Pancreas (tissue), 10 donors: Measurements from ENCODE around the gene SCYL3. TPM values are rescaled to one million over a fixed set of nuclear protein-coding genes. Genes with fewer than 3 reads are reported as not detected.
"Not testable (repeated sequence)": the region's sequence is repeated elsewhere in the genome, so short reads cannot be mapped to it uniquely, and the experiment has no call there.

Source experiments
- ATAC-seq, 4 donors: fragments of 200-7000 bp; cut with Tn5 transposase; one replicate each; pipeline versions ENCODE4 v1.8.0 to v1.9.1; 2020; ENCODE audit warnings: mild to moderate bottlenecking in 4 of 4, moderate library complexity in 4 of 4
- DNase-seq, 6 donors: peaks; one replicate each; pipeline ENCODE4 v3.0.0-alpha.2; 2020
- FAIRE-seq: peaks from 2 replicates; lab custom pipeline; 2012; peaks lifted over from hg19 to GRCh38; lab: Jason Lieb, UNC
- H3K27ac ChIP-seq, 4 donors: fragments of 200-600 bp; sonication (generic); 1 replicate in 3 of 4; 2 replicates in 1 of 4; pipeline versions ENCODE4 v1.5.0 to v1.8.0; 2020
- H3K27me3 ChIP-seq, 4 donors: fragments of 200-600 bp; one replicate each; pipeline ENCODE4 v1.8.0; 2021
- H3K36me3 ChIP-seq, 3 donors: fragments of 200-600 bp; sonication (generic) in 1 of 3; one replicate each; pipeline versions ENCODE4 v1.5.0 to v1.8.0; 2020 to 2021
- H3K4me1 ChIP-seq, 3 donors: fragments of 200-600 bp; one replicate each; pipeline ENCODE4 v1.8.0; 2021
- H3K4me3 ChIP-seq, 4 donors: fragments of 200-600 bp; sonication (generic) in 2 of 4; one replicate each; pipeline versions ENCODE4 v1.5.0 to v1.8.0; 2020 to 2021
- H3K9me3 ChIP-seq, 4 donors: fragments of 200-600 bp; one replicate each; pipeline ENCODE4 v1.8.0; 2021
- CTCF ChIP-seq, 4 donors: fragments of 200-600 bp; sonication (generic) in 3 of 4; IDR thresholded peaks; one replicate each; pipeline versions ENCODE4 v1.5.0 to v1.8.0; 2021; ENCODE audit warnings: antibody characterized with exemption in 4 of 4
- WGBS, 2 donors: extraction: QIAGEN DNeasy Blood & Tissue Kit; methylation state at CpG; one replicate each; pipeline ENCODE4 v1.1.7; 2013; 5-methylcytosine and 5-hydroxymethylcytosine counted together
- intact Hi-C, 3 donors: fragments of 100-400 bp; cut with DNase I; formaldehyde crosslinking; loops; one replicate each; pipeline versions ENCODE4 v1.11.1 to v1.14.2; 2022
- polyA plus RNA-seq, 2 donors: library from polyadenylated mRNA; stranded (reverse); fragments of 200-250 nt; gene quantifications; one replicate each; pipeline ENCODE4 v1.2.3, GENCODE V29; 2013
- total RNA-seq, 6 donors: library from RNA; stranded (reverse); fragmentation: NEBNext Ultra II Directional in 4 of 6; extraction: Animal tissue kit (Norgen Biotek cat#: 25700) in 4 of 6; gene quantifications; one replicate each; pipeline versions ENCODE4 v1.2.1 to v1.2.4, GENCODE V29; 2021 to 2023
- donor health status: healthy with polysubstance abuse.
- donor health status: DM: no; HTN: no; CAD: no; lungs with moderate emphysema.
- donor health status: DM: no; HTN: no; CAD: no.
- donor health status: control.
- donor health status: control.
- donor health status: Bipolar disorder and iron deficiency.
- donor health status: DM: yes; HTN: yes; CAD: no.
- donor health status: DM: no; HTN: no; CAD: no.
- donor health status: DM: no; HTN: no; CAD: no.
- donor health status: DM: yes; HTN: yes; CAD: no.

SCYL3 gene
- total and polyA plus RNA-seq, 8 donors, result 2.9 to 9.0 (median 5.2) TPM

GRCh38 chr1:169924063-169924462, 30.4 kb upstream of the SCYL3 start:
- DNase-seq, result no peak
- no peak overlapping the region for H3K27ac ChIP-seq
- ATAC-seq, result no peak
- TF ChIP-seq CTCF (IDR thresholded peaks at IDR 0.05), result no peak
- intact Hi-C loops, result no loop called here
- no peaks in the 10 kb centered on the region for H3K4me1 ChIP-seq
- H3K4me3 ChIP-seq, result no peak overlapping the region
- H3K9me3 ChIP-seq, result no peaks in the 10 kb centered on the region
- WGBS, 2 donors, result 63 to 88% methylated on average over 2 of the region's 2 CpGs
- no peaks in the 10 kb centered on the region for H3K27me3 ChIP-seq
- FAIRE-seq, result no peak
- H3K36me3 ChIP-seq, result no peaks in the 10 kb centered on the region

DNA sequence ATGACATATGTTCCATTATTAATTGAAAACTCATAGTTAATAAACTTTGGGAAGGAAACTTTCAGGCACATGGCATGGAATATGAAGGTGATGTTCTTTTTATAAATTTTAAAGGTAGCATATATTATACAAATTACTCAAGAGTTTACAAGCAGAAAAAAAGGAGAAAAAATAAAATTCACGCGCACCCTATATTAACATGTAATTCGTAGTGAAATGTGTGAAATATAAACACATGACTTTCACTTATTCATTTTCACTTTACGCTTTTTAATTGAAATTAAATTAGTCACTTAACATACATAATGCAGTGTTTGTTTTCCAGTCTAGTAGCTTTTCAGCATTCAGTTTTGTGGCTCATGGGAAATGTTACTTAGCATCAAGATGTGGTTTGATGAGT, 27.4 kb upstream of the SCYL3 start:
- no peak for ATAC-seq
- H3K36me3 ChIP-seq, result no peaks in the 10 kb centered on the region
- no peak overlapping the region for H3K27ac ChIP-seq
- H3K4me1 ChIP-seq, result no peaks in the 10 kb centered on the region
- no peak for TF ChIP-seq CTCF (IDR thresholded peaks at IDR 0.05)
- no peak for FAIRE-seq
- 96 to 97% methylated on average over 4 of the region's 4 CpGs for WGBS, 2 donors
- H3K9me3 ChIP-seq, result no peaks in the 10 kb centered on the region
- intact Hi-C loops, result no loop called here
- no peak overlapping the region for H3K4me3 ChIP-seq
- no peak for DNase-seq
- no peaks in the 10 kb centered on the region for H3K27me3 ChIP-seq

DNA sequence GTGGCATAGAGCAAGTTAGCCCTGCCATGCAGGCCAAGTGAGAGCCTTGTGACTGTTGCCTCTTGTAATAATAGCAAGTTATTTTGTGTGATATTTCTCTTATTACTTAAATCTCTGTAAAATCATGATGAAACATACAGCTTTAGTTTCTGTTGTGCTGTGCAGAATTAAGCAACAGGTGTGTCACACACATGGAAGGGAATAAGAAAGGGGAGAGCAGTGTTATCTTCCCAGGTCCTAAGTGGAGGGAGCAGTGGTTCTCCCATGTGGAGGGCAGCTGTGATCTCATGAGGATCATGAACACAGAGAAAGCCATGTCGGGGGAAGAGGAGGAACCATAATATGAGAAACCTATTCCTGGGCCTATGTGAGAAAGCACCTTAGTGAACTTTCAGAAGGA, 25.2 kb upstream of the SCYL3 start:
- FAIRE-seq (no peak), DNase-seq (no peak), ATAC-seq (no peak)
- no peaks in the 10 kb centered on the region for H3K36me3 ChIP-seq
- H3K9me3 ChIP-seq, result no peaks in the 10 kb centered on the region
- no peaks in the 10 kb centered on the region for H3K27me3 ChIP-seq
- no peaks in the 10 kb centered on the region for H3K4me1 ChIP-seq
- H3K4me3 ChIP-seq, result no peak overlapping the region
- WGBS, 2 donors, result 93 to 94% methylated on average over 1 of the region's 1 CpG
- no peak for TF ChIP-seq CTCF (IDR thresholded peaks at IDR 0.05)
- no peak overlapping the region for H3K27ac ChIP-seq
- intact Hi-C loops, result no loop called here

DNA sequence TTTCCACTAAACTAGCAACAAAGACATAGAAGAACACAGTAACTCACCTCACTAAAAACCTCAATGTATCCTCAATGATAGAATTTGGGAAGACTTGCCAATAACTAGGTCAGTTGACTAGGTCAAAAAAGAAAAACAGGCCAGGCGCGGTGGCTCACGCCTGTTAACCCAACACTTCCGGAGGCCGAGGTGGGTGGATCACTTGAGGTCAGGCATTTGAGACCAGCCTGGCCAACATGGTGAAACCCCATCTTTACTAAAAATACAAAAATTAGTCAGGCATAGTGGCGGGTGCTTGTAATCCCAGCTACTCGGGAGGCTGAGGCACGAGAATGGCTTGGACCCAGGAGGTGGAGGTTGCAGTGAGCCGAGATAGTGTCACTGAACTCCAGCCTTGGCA, 24.5 kb upstream of the SCYL3 start:
- H3K27me3 ChIP-seq, ATAC-seq, H3K27ac ChIP-seq, H3K36me3 ChIP-seq, H3K4me1 ChIP-seq, intact Hi-C loops, H3K4me3 ChIP-seq, FAIRE-seq, H3K9me3 ChIP-seq, DNase-seq: not testable (repeated sequence)
- 92 to 96% methylated on average over 9 of the region's 9 CpGs for WGBS, 2 donors

DNA sequence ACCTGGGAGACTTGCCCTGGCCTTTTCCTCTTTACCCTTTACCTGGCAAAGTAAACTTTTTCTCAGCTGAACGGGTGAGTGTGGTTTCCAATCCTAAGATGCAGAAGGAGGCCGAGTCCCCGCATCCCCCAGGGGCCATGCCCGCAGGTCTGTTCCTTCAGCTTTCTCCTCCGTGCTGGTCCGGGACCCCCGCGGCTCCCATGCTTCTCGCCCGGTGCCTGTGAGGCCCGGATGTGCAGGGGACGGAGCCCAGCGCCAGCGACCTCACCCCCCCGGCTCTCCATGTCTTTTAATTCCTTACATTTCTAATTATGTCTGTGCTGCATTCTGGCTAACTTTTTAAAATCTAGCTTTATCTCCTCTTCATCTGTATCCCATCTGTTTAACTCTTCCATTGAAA, 21.5 kb upstream of the SCYL3 start:
- FAIRE-seq (no peak), ATAC-seq (no peak)
- no peak overlapping the region for H3K4me3 ChIP-seq

More for the DNA sequence above, 21.5 kb upstream of the SCYL3 start:
- Histone ChIP-seq H3K27ac (no peak overlapping the region), H3K27me3 (no peaks in the 10 kb centered on the region), H3K36me3 (no peaks in the 10 kb centered on the region), H3K4me1 (no peaks in the 10 kb centered on the region), H3K9me3 (no peaks in the 10 kb centered on the region)
- no peak for TF ChIP-seq CTCF (IDR thresholded peaks at IDR 0.05)
- DNase-seq, result peak in 1 of 6 donors; percentile 31
- intact Hi-C loops, result no loop called here
- 58 to 67% methylated on average over 15 of the region's 15 CpGs for WGBS, 2 donors
